Measurements from ENCODE around the gene GALNT9. TPM values are rescaled to one million over a fixed set of nuclear protein-coding genes. Genes with fewer than 3 reads are reported as not detected.

GALNT9 gene
- total RNA-seq, 6 experiments from 2014 or later = not detected

- no peak overlapping the region for H3K27ac Mint-ChIP-seq
- no peak for DNase-seq
- H3K4me3 Mint-ChIP-seq = no peak overlapping the region
- H3K27me3 Mint-ChIP-seq (ENCODE audit: insufficient read depth) = peaks cover 25% of the 10 kb centered on the region
- peak; percentile 52 for TF ChIP-seq CTCF (IDR thresholded peaks at IDR 0.05)
- peaks cover 16% of the 10 kb centered on the region for H3K9me3 Mint-ChIP-seq
- no peaks in the 10 kb centered on the region; the same call in 1 of the 2 replicates for H3K36me3 Mint-ChIP-seq (ENCODE audit: low read depth)
- peaks cover 12% of the 10 kb centered on the region for H3K4me1 Mint-ChIP-seq (ENCODE audit: low read depth)
These were observed 110.5 kb downstream of the GALNT9 start for GRCh38 chr12:132218915-132219314.

GRCh38 chr12:132218527-132218875, 110.9 kb downstream of the GALNT9 start:
- Mint-ChIP-seq H3K27ac (no peak overlapping the region), H3K9me3 (peaks cover 17% of the 10 kb centered on the region), H3K4me3 (no peak overlapping the region), H3K27me3 (ENCODE audit: insufficient read depth) (peaks cover 26% of the 10 kb centered on the region), H3K36me3 (ENCODE audit: low read depth) (peaks cover 1% of the 10 kb centered on the region; the same call in 1 of the 2 replicates), H3K4me1 (ENCODE audit: low read depth) (peaks cover 12% of the 10 kb centered on the region)
- TF ChIP-seq CTCF (IDR thresholded peaks at IDR 0.05) = no peak
- no peak for DNase-seq

- no peak for TF ChIP-seq CTCF (IDR thresholded peaks at IDR 0.05)
- Mint-ChIP-seq H3K36me3 (ENCODE audit: low read depth) (peaks cover 5% of the 10 kb centered on the region; the same call in 1 of the 2 replicates), H3K4me1 (ENCODE audit: low read depth) (peaks cover 12% of the 10 kb centered on the region), H3K9me3 (peaks cover 21% of the 10 kb centered on the region), H3K27ac (no peak overlapping the region), H3K4me3 (no peak overlapping the region), H3K27me3 (ENCODE audit: insufficient read depth) (peaks cover 28% of the 10 kb centered on the region)
- DNase-seq = no peak
These were observed 111.4 kb downstream of the GALNT9 start for GRCh38 chr12:132217800-132218526.

- peaks cover 8% of the 10 kb centered on the region for H3K4me1 Mint-ChIP-seq (ENCODE audit: low read depth)
- peaks cover 21% of the 10 kb centered on the region for H3K9me3 Mint-ChIP-seq
- H3K27me3 Mint-ChIP-seq (ENCODE audit: insufficient read depth) = peaks cover 28% of the 10 kb centered on the region
- no peak for DNase-seq
- TF ChIP-seq CTCF (IDR thresholded peaks at IDR 0.05) = no peak
- peaks cover 5% of the 10 kb centered on the region; the same call in 1 of the 2 replicates for H3K36me3 Mint-ChIP-seq (ENCODE audit: low read depth)
- no peak overlapping the region for H3K27ac Mint-ChIP-seq
- no peak overlapping the region for H3K4me3 Mint-ChIP-seq
These were observed 112.0 kb downstream of the GALNT9 start for GRCh38 chr12:132217371-132217770.

- H3K9me3 Mint-ChIP-seq = peaks cover 25% of the 10 kb centered on the region
- H3K27me3 Mint-ChIP-seq (ENCODE audit: insufficient read depth) = peaks cover 28% of the 10 kb centered on the region
- H3K27ac Mint-ChIP-seq = no peak overlapping the region
- no peaks in the 10 kb centered on the region; the same call in 1 of the 2 replicates for H3K4me1 Mint-ChIP-seq (ENCODE audit: low read depth)
- DNase-seq = no peak
- TF ChIP-seq CTCF (IDR thresholded peaks at IDR 0.05) = no peak
- peaks cover 5% of the 10 kb centered on the region; the same call in 1 of the 2 replicates for H3K36me3 Mint-ChIP-seq (ENCODE audit: low read depth)
- H3K4me3 Mint-ChIP-seq = no peak overlapping the region
These were observed 112.9 kb downstream of the GALNT9 start for GRCh38 chr12:132216354-132216987.
